Measurements from ENCODE around the gene ASMT. TPM values are rescaled to one million over a fixed set of nuclear protein-coding genes. Genes with fewer than 3 reads are reported as not detected.
"Not testable (repeated sequence)": the region's sequence is repeated elsewhere in the genome, so short reads cannot be mapped to it uniquely, and the experiment has no call there.

The ASMT gene
- total RNA-seq, 1 experiment from 2014 or later, result not detected

DNA sequence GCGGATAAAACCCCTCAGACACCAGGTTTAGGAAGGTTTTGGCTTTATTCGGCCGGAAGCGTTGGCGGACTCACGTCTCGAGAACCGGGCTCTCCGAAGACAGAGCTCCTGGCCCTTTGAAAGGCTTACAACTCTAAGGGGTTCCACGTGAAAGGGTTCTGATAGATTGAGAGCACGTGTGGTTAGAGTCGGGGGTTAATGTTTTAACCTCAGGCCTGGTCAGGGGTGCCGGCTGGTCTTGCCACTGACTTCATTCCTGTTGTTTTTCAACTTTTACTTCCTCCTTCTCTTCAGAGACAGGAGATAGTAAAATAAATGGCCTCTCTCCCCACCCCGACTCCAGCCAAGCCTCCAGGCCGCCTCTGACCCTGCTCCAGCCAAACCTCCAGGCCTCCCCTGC is 4.7 kb upstream of the ASMT start:
- Histone ChIP-seq H3K36me3 (peaks cover 3% of the 10 kb centered on the region; the same call in 1 of the 2 replicates), H3K27me3 (no peaks in the 10 kb centered on the region), H3K9me3 (no peaks in the 10 kb centered on the region), H3K4me3 (no peak overlapping the region)
- DNase-seq, result no peak

DNA sequence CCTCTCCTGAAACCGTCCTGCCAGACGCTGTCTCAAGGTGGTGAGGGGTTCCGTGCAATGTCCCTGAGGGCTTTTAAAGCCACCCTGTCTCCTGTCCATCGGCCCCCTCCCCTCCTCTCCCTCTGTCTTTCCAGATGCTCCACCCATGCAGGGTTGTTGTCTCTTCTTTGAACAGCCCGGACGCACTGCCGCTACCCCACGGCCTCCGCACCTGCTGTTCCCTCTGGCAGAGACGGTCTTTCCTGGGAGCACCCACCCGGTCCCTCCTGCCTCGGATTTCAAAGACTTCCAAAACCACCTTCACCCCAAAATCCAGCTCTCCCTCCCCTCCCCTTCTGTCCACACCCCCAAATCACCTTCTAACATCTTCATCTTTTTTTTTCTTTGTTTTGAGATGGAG is 4.1 kb upstream of the ASMT start:
- Histone ChIP-seq H3K4me3 (no peak overlapping the region), H3K27me3 (no peaks in the 10 kb centered on the region), H3K9me3 (no peaks in the 10 kb centered on the region), H3K36me3 (peaks cover 3% of the 10 kb centered on the region; the same call in 1 of the 2 replicates)
- DNase-seq, result no peak

DNA sequence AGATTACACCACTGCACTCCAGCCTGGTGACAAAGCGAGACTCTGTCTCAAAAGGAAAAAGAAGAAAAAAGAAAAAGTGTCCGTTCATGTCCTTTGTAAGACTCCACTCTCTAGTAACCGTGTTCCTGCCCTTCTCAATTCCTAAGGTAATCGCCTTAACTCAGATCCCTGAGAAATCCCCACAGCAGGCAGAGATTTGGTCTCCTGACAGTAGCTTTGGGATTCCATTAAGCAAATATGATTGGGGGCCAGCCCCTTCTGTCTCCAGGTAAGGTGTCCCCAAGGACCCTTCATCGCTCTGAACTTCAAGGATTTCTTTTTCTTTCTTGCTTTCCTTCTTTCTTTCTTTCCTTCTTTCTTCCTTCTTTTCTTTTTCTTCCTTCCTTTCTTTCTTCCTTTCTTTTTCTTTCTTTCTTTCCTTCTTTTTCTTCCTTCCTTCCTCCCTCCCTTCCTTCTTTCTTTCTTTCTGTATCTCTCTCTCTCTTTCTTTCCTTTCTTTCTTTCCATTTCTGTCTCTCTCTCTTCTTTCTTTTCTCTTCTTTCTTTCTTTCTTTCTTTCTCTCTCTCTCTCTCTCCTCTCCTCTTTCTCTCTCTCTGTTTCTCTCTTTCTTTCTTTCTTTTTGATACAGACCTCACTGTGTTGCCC is 2.1 kb upstream of the ASMT start:
- Histone ChIP-seq H3K4me3 (no peak overlapping the region), H3K27me3 (no peaks in the 10 kb centered on the region), H3K36me3 (no peaks in the 10 kb centered on the region), H3K9me3 (no peaks in the 10 kb centered on the region)
- no peak for DNase-seq

DNA sequence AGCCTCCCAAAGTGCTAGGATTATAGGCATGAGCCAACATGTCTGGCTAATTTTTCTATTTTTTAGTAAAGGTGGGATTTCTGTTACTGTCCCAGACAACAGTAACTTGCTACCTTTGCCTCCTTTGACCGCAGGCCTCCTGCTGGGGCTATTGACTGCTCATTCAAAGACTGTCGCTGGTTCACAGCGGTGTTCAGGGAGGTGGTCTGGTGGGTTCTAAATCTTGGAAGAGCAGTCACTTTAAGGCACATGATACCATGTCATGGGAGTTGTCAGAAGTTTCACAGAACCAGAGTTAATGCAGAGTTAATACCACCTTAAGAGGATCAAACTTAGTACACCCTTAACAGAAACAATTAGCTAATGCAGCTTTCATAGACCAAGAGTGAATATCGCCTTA is 3.8 kb downstream of the ASMT start:
- Histone ChIP-seq H3K9me3 (no peaks in the 10 kb centered on the region), H3K36me3 (no peaks in the 10 kb centered on the region), H3K4me3 (no peak overlapping the region), H3K27me3 (no peaks in the 10 kb centered on the region)
- DNase-seq, result no peak

DNA sequence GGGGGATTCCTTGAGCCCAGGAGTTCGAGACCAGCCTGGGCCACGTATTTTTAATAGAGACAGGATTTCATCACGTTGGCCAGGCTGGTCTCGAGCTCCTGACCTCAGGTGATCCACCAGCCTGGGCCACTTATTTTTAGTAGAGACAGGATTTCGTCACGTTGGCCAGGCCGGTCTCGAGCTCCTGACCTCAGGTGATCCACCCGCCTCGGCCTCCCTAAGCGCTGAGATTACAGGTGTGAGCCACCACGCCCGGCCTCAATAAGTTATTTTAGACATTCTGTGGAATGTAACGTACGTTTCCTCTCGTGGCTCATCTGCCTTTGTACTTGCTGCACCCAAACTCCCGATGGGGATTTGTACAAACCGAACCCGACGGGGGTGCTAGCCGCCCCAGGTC is 8.8 kb downstream of the ASMT start:
- Histone ChIP-seq H3K27me3 (no peaks in the 10 kb centered on the region), H3K4me3 (no peak overlapping the region), H3K9me3 (no peaks in the 10 kb centered on the region), H3K36me3 (no peaks in the 10 kb centered on the region)
- DNase-seq, result no peak

DNA sequence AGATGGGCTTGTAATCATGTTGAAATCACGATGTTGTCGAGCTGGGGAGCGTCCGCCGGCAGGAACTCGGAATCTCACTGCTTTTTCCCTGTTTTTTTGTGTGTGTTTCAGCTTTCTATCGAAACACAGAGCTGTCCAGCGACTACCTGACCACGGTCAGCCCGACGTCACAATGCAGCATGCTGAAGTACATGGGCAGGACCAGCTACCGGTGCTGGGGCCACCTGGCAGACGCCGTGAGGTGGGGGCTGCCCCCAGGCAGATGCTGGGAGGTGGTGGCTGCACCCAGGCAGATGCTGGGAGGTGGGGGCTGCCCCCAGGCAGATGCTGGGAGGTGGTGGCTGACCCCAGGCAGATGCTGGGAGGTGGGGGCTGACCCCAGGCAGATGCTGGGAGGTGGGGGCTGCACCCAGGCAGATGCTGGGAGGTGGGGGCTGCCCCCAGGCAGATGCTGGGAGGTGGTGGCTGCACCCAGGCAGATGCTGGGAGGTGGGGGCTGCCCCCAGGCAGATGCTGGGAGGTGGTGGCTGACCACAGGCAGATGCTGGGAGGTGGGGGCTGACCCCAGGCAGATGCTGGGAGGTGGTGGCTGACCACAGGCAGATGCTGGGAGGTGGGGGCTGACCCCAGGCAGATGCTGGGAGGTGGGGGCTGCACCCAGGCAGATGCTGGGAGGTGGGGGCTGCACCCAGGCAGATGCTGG is 9.4 kb downstream of the ASMT start:
- H3K36me3 ChIP-seq, H3K27me3 ChIP-seq, H3K9me3 ChIP-seq, H3K4me3 ChIP-seq, DNase-seq: not testable (repeated sequence)

DNA sequence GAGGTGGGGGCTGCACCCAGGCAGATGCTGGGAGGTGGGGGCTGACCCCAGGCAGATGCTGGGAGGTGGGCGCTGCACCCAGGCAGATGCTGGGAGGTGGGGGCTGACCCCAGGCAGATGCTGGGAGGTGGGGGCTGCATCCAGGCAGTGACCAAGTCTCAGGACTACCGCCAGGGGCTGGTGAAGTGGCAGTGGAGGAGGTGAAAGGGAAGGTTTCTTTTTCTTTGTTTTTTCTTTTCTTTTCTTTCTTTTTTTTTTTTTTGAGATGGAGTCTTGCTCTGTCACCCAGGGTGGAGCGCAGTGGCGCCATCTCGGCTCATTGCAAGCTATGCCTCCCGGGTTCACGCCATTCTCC is 10.0 kb downstream of the ASMT start:
- H3K27me3 ChIP-seq, H3K36me3 ChIP-seq, H3K9me3 ChIP-seq: not testable (repeated sequence)

DNA sequence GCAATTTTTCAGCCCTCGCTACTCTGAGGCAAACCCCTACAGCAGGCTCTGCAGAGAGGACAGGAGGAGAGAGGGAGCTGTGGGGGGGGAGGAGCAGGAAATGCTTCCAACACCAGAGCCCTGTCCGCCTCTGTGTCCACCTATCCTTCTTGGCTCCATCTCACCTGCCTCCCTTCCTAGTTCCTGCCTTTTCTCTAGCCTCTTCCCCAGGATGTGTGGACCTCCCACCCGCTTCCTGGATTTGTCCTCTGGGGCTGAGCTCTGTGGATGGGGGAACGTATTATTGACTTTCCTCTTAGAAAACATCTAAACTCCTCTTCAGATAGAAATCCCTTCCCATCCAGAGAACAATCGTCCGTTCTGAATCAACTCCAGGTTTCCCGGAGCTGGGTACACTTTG is 14.4 kb downstream of the ASMT start:
- Histone ChIP-seq H3K36me3 (no peaks in the 10 kb centered on the region), H3K27me3 (no peaks in the 10 kb centered on the region; the same call in 1 of the 2 replicates), H3K9me3 (no peaks in the 10 kb centered on the region), H3K4me3 (no peak overlapping the region)
- no peak for DNase-seq

More for the DNA sequence above, 10.0 kb downstream of the ASMT start:
- H3K4me3 ChIP-seq, DNase-seq: not testable (repeated sequence)

DNA sequence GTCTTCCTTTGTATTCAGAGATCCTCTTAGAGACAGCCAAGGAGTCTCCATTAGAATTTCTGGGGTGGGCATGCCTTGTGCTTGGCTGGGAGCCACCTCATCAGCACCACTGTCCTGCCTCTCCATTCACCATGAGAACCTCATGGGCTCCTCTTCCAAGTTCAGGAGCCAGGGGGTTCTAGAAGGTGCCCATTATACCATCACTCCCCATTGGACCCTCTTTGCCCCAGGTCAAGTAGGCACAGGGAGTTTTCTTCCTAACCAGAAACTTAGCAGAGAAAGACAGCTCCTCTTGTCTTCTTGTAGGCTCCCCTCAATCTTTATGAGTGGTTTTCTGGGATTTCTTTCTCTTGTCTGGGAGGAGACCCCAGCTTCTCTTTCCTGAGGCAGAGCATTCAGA is 31.1 kb downstream of the ASMT start:
- Histone ChIP-seq H3K36me3 (no peaks in the 10 kb centered on the region), H3K9me3 (peaks cover 19% of the 10 kb centered on the region), H3K27me3 (peaks cover 12% of the 10 kb centered on the region), H3K4me3 (no peak overlapping the region)
- DNase-seq, result no peak

DNA sequence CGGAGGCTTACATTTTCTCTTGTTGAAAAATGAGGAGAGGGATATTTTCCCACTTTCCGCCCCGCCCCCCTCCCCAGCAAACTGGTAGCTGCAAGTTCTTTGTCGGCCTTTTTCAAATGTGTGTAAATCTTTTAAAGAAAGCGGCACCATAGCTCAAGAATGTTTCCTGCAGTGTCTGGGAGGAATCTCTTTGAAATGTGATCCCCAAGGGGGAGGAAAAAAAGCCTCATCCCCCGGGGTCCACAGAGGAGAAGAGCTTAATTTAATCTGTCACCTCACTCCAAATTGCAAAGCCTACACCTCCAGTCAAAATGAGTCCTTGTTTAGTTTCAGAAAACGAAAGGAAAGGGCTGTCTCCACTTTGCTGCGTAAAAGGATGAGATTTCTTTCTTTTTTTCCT is 34.8 kb downstream of the ASMT start:
- Histone ChIP-seq H3K9me3 (peaks cover 19% of the 10 kb centered on the region), H3K4me3 (no peak overlapping the region), H3K36me3 (no peaks in the 10 kb centered on the region), H3K27me3 (peaks cover 7% of the 10 kb centered on the region)
- no peak for DNase-seq

DNA sequence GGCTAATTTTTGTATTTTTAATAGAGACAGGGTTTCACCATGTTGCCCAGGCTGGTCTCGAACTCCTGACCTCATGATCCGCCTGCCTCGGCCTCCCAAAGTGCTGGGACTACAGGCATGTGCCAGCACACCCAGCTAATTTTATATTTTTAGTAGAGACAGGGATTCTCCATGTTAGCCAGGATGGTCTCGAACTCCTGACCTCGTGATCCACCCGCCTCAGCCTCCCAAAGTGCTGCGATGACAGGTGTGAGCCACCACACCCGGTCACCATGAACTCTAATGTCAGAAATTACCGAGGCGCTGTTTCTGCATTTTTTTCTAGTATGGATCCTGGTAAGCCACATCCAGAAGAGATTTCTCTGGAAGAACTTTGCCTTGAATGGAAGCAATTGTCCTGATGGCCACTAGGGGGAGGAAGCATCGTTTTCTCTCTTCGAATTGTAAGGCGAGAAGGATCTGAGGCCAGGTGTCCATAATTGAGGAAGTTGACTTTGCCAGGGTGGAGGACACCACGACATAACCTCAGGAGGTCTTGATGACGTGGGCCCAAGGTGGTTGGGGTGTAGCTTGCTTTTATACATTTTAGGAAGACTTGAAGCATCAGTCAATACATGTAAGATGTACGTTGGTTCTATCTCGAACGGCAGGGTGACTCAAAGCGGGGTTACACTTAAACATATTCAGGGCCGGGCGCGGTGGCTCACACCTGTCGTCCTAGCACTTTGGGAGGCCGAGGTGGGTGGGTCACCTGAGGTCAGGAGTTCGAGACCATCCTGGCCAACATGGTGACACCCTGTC is 37.4 kb downstream of the ASMT start:
- not testable (repeated sequence) for H3K4me3 ChIP-seq, H3K36me3 ChIP-seq, H3K27me3 ChIP-seq, H3K9me3 ChIP-seq
- peak; percentile 32 for DNase-seq

DNA sequence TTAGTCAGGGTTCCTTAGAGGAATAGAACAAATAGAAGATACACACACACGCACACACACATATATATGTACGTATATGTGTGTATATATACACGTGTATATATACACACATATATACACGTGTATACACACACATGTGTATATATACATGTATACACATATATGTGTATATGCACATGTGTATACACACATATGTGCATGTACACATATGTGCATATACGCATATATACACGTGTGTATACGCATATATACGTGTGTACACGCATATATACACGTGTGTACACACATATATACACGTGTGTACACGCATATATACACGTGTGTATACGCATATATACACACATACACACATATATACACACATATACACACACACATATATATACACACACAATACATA is 41.5 kb downstream of the ASMT start:
- no peaks in the 10 kb centered on the region for H3K27me3 ChIP-seq
- H3K36me3 ChIP-seq, result no peaks in the 10 kb centered on the region
- H3K9me3 ChIP-seq, result no peaks in the 10 kb centered on the region
- H3K4me3 ChIP-seq, result no peak overlapping the region
- no peak for DNase-seq

DNA sequence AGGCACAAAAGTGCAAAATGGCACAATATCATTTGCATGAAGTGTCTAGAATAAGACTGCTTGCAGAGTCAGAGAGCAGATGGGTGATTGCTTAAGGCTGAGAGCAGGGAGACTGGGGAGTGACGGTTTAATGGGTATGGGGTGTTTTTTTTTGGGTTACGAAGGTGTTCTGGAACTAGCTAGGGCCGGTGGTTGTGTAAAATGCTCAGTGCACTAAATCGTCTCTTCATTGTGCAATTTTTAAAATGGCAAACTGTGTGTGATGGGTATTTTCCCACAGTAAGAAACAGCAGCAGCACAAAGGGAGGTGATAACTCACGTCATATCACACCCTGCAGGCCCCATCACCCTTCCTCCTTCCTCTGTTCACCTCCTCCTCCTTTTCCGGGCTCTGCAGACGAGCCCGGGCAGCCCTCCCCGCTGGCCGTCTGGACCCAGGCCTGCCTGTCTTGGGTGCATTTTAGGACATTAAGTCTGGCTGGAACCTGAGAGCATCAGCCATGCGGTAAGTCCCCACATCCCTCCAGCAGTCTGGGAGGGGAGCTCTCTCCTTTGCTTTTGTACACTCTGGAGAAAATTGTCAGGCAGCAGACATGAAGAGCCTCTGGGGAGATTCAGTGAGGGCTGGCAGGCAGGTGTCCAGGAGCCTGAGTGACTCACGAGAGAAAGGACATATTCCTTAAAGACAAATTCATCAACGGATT is 42.7 kb downstream of the ASMT start:
- H3K4me3 ChIP-seq, result no peak overlapping the region
- H3K9me3 ChIP-seq, result no peaks in the 10 kb centered on the region
- no peaks in the 10 kb centered on the region for H3K36me3 ChIP-seq
- peak; percentile 57 for DNase-seq
- H3K27me3 ChIP-seq, result no peaks in the 10 kb centered on the region

DNA sequence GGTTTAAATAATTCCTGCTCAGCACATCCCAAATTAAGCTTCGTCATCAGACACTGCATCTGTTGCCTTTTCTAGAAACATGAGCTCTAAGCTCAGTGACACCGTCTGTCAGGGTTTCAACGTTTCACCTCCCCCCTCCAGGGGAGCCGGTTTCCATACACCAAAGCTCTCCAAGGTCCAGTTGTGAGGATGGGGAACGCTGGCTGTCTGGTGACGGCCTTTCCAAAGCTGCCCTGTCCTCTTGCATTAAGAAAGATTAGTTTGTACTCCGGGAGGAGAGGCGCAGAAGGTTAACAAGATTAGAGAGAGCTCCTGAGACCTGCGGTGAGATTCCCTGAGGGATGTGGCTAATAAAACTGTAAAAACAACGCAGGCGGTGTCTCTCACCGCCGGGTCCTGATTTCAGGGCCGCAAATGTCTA is 43.2 kb downstream of the ASMT start:
- 0 out of 2 replicates have a peak, but pooled peaks cover 2% of the 10 kb centered on the region for H3K27me3 ChIP-seq
- H3K9me3 ChIP-seq, result no peaks in the 10 kb centered on the region
- no peak overlapping the region for H3K4me3 ChIP-seq
- no peaks in the 10 kb centered on the region for H3K36me3 ChIP-seq
- no peak for DNase-seq

DNA sequence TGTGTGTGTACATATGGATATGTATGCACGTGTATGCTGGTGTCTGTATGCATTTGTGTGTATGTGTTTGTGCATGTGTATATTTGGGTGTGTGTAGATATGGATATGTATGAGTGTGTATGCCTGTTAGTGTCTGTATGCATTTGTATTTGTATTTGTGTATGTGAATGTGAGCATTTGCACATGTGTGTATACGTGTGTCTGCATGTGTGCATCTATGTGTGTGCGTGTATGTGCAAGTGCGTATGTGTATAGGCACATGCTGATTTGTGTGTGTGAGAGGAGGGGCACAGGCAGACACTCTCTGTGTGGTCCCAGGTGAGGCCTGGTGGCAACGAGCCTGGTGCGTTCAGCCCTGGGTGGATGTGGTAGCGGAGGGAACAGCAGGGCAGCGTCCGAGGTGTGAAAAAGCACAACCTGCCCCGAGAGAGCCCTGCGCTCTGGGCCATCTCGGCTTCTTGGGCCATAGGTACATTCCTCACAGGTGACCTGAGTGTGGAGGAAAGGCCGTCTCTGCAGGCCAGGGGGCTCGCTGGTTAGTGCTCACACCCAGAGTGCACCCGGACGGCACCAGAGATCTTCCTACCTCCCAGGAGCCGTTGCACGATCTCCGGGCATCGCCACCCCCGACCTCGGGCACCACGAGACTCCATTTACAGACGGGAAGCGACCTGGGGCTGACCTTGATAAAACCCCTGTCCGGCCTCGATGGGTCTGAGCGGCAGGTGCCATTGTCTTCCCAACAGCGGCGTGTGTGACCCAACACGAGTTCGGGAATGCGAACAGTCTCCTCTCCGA is 45.0 kb downstream of the ASMT start:
- Histone ChIP-seq H3K27me3 (peaks cover 7% of the 10 kb centered on the region; the same call in 1 of the 2 replicates), H3K4me3 (no peak overlapping the region), H3K9me3 (no peaks in the 10 kb centered on the region), H3K36me3 (no peaks in the 10 kb centered on the region)
- no peak for DNase-seq

Data from MG63 (cell line).